ENCODE data around the gene ANGPTL8.

DNA sequence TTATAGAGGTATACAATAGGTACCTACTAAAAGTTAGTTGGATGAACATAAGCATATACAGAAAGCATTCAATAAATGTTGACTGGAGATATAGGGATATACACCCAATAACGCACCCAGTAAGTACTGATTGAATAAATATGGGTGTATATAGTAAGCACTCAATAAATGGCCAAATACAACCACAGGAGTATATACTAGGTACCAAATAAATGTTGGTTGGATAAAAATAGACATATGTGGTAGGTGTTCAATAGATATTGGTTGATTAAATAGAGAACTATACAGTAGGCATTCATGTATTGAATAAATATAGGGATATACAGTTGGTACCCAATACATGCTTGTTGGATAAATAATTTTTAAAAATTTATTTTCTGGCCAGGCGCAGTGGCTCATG, 9.4 kb downstream of the ANGPTL8 start:
- TF ChIP-seq POLR2A (IDR thresholded peaks at IDR 0.05; ENCODE audit: low read depth, low read length) (no peak), POLR2AphosphoS5 (IDR thresholded peaks at IDR 0.05; ENCODE audit: insufficient read depth, low read depth, low read length) (no peak), EZH2 (IDR thresholded peaks at IDR 0.05; ENCODE audit: borderline replicate concordance, low read depth, low read length, severe bottlenecking) (no peak)
- TF ChIP-seq, protein P1, sequence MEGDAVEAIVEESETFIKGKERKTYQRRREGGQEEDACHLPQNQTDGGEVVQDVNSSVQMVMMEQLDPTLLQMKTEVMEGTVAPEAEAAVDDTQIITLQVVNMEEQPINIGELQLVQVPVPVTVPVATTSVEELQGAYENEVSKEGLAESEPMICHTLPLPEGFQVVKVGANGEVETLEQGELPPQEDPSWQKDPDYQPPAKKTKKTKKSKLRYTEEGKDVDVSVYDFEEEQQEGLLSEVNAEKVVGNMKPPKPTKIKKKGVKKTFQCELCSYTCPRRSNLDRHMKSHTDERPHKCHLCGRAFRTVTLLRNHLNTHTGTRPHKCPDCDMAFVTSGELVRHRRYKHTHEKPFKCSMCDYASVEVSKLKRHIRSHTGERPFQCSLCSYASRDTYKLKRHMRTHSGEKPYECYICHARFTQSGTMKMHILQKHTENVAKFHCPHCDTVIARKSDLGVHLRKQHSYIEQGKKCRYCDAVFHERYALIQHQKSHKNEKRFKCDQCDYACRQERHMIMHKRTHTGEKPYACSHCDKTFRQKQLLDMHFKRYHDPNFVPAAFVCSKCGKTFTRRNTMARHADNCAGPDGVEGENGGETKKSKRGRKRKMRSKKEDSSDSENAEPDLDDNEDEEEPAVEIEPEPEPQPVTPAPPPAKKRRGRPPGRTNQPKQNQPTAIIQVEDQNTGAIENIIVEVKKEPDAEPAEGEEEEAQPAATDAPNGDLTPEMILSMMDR (IDR thresholded peaks at IDR 0.05; ENCODE audit: extremely low read depth in 1 of 2, insufficient read depth in 1 of 2, low read depth in 1 of 2, low read length in 2 of 2): no peak
